Activated B cell treated with CpG ODN at 0.5 μM for 24 hours (primary cell): ENCODE results near the gene CYP2J2. TPM values are rescaled to one million over a fixed set of nuclear protein-coding genes. Genes with fewer than 3 reads are reported as not detected.
A peak's percentile ranks its signal among the peaks of the same experiment; 100 is the strongest.
"Not testable (repeated sequence)": the region's sequence is repeated elsewhere in the genome, so short reads cannot be mapped to it uniquely, and the experiment has no call there.

Experiments
- ATAC-seq: fragments of 200-7000 bp; cut with Tn5 transposase; one replicate; pipeline ENCODE4 v1.10.0; 2021; ENCODE audit warnings: low read depth, mild to moderate bottlenecking, moderate library complexity
- CTCF ChIA-PET: fragments of 350-600 bp; sonication (Branson Sonifier 250); formaldehyde crosslinking; loops from one replicate; lab custom pipeline; 2021; ENCODE audit warnings: antibody characterized with exemption; lab: Charles Lee
- POLR2A ChIA-PET: fragments of 350-600 bp; sonication (Branson Sonifier 250); formaldehyde crosslinking; loops from one replicate; lab custom pipeline; 2021; ENCODE audit warnings: antibody characterized with exemption; lab: Charles Lee
- DNase-seq: peaks from one replicate; pipeline ENCODE4 v3.0.0; 2022
- H3K27ac Mint-ChIP-seq: one replicate; pipeline ENCODE4 v1.8.0; 2020; ENCODE audit warnings: mixed read lengths
- H3K27me3 Mint-ChIP-seq: one replicate; pipeline ENCODE4 v1.8.0; 2021; ENCODE audit warnings: mixed read lengths
- H3K36me3 Mint-ChIP-seq: one replicate; pipeline ENCODE4 v1.8.0; 2021; ENCODE audit warnings: low read depth, mixed read lengths
- H3K4me1 Mint-ChIP-seq: one replicate; pipeline ENCODE4 v1.8.0; 2021; ENCODE audit warnings: mixed read lengths
- H3K4me3 Mint-ChIP-seq: one replicate; pipeline ENCODE4 v1.8.0; 2020; ENCODE audit warnings: mild to moderate bottlenecking, mixed read lengths
- H3K9me3 Mint-ChIP-seq: one replicate; pipeline ENCODE4 v1.8.0; 2020; ENCODE audit warnings: mixed read lengths
- CTCF ChIP-seq: fragments of 200-600 bp; IDR thresholded peaks from one replicate; pipeline ENCODE4 v1.8.0; 2022; ENCODE audit warnings: antibody characterized with exemption, mild to moderate bottlenecking
- intact Hi-C: fragments of 100-400 bp; cut with micrococcal nuclease; formaldehyde crosslinking; loops from one replicate; pipeline ENCODE4 v1.15.1; 2024
- total RNA-seq: library from RNA; stranded (reverse); gene quantifications from 2 replicates; pipeline ENCODE4 v1.2.3, GENCODE V29; 2022

The CYP2J2 gene
- total RNA-seq, 1 donor from 2014 or later: 0.24 TPM

- H3K9me3 Mint-ChIP-seq: peaks cover 8% of the 10 kb centered on the region
- no peak overlapping the region for H3K4me3 Mint-ChIP-seq
- H3K4me1 Mint-ChIP-seq: peaks cover 17% of the 10 kb centered on the region
- no peak for TF ChIP-seq CTCF
- DNase-seq (no peak), ATAC-seq (no peak)
- CTCF ChIA-PET: interaction anchor here (0.7 kb wide), 1 partner anchor 19 kb away, joined by 3 read pairs; no protein-coding TSS in a partner anchor
- H3K27me3 Mint-ChIP-seq: peaks cover 35% of the 10 kb centered on the region
- intact Hi-C loops: no loop called here
- POLR2A ChIA-PET: no interaction called here
- H3K36me3 Mint-ChIP-seq: no peaks in the 10 kb centered on the region
- no peak overlapping the region for H3K27ac Mint-ChIP-seq
These were observed 2.4 kb upstream of the CYP2J2 start for GRCh38 chr1:59928996-59929395.

- Mint-ChIP-seq H3K4me1 (peaks cover 17% of the 10 kb centered on the region), H3K36me3 (no peaks in the 10 kb centered on the region), H3K27ac (no peak overlapping the region), H3K27me3 (peaks cover 32% of the 10 kb centered on the region), H3K4me3 (peak overlapping the region; percentile 89), H3K9me3 (peaks cover 13% of the 10 kb centered on the region)
- no peak for TF ChIP-seq CTCF
- DNase-seq (no peak), ATAC-seq (no peak)
- POLR2A ChIA-PET: no interaction called here
- intact Hi-C loops: no loop called here
- CTCF ChIA-PET: interaction anchor here (1.2 kb wide), 1 partner anchor 17 kb away, joined by 3 read pairs; no protein-coding TSS in a partner anchor
These were observed 640 bp upstream of the CYP2J2 start for GRCh38 chr1:59927213-59927612.

GRCh38 chr1:59924653-59925052 is 1.9 kb downstream of the CYP2J2 start:
- intact Hi-C loops: no loop called here
- DNase-seq (no peak), ATAC-seq (no peak)
- TF ChIP-seq CTCF: no peak
- H3K4me1 Mint-ChIP-seq: peaks cover 17% of the 10 kb centered on the region
- CTCF ChIA-PET: no interaction called here
- no peaks in the 10 kb centered on the region for H3K36me3 Mint-ChIP-seq
- no peak overlapping the region for H3K4me3 Mint-ChIP-seq
- H3K27me3 Mint-ChIP-seq: peaks cover 21% of the 10 kb centered on the region
- POLR2A ChIA-PET: no interaction called here
- peaks cover 13% of the 10 kb centered on the region for H3K9me3 Mint-ChIP-seq
- H3K27ac Mint-ChIP-seq: no peak overlapping the region

GRCh38 chr1:59921258-59921899 is 5.2 kb downstream of the CYP2J2 start:
- CTCF ChIA-PET, ATAC-seq, intact Hi-C loops, H3K4me1 Mint-ChIP-seq, H3K4me3 Mint-ChIP-seq, POLR2A ChIA-PET, H3K27ac Mint-ChIP-seq, H3K27me3 Mint-ChIP-seq, H3K36me3 Mint-ChIP-seq, DNase-seq: not testable (repeated sequence)
- H3K9me3 Mint-ChIP-seq: peaks cover 13% of the 10 kb centered on the region

- ATAC-seq (no peak), DNase-seq (no peak)
- Mint-ChIP-seq H3K4me1 (no peaks in the 10 kb centered on the region), H3K27ac (no peak overlapping the region), H3K4me3 (no peak overlapping the region), H3K27me3 (peaks cover 3% of the 10 kb centered on the region), H3K9me3 (peaks cover 7% of the 10 kb centered on the region), H3K36me3 (no peaks in the 10 kb centered on the region)
- CTCF ChIA-PET: interaction anchor here (1.4 kb wide), 1 partner anchor 17 kb away, joined by 3 read pairs; no protein-coding TSS in a partner anchor
- intact Hi-C loops: no loop called here
- no peak for TF ChIP-seq CTCF
- POLR2A ChIA-PET: no interaction called here
These were observed 6.8 kb downstream of the CYP2J2 start for GRCh38 chr1:59919746-59920145.
